H1 (cell line): ENCODE results near the gene COL6A2.

Experiments used
- CBX5 ChIP-seq: fragments of 300-800, 300-1000 bp; sonication (generic); IDR thresholded peaks from 2 replicates; pipeline ENCODE4 v1.7.1; 2016; ENCODE audit warnings: antibody characterized with exemption, low read length, low read depth
- POLR2A ChIP-seq, 2 experiments: IDR thresholded peaks; 1 replicate in 1 of 2; 2 replicates in 1 of 2; pipeline ENCODE4 v1.6.1; 2011; ENCODE audit warnings: low read depth in 2 of 2, low read length in 2 of 2, mild to moderate bottlenecking in 2 of 2; ENCODE audit errors: control extremely low read depth in 1 of 2

DNA sequence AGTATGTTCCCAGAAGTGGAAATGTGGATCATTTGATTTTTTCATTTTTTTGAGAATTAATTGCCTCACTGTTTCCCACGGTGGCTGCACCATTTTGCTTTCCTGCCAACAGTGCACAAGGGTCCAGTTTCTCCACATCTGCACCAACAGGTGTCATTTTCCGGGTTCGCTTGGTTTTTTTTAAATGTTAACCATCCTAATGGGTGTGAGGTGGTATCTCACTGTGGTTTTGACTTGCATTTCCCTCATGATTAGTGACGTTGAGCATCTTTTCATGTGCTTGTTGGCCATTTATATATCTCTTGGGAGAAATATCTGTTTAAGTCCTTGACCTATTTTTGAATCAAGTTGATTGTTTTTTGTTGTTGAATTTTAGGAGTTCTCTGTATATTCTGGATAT, 3.0 kb downstream of the COL6A2 start:
- no peak for TF ChIP-seq CBX5
- no peak for TF ChIP-seq POLR2A (IDR thresholded peaks at IDR 0.05; ENCODE audit: control extremely low read depth in 1 of 2, low read depth in 2 of 2, low read length in 2 of 2)
